ENCODE measurements around the gene A1BG.

Gene A1BG

DNA sequence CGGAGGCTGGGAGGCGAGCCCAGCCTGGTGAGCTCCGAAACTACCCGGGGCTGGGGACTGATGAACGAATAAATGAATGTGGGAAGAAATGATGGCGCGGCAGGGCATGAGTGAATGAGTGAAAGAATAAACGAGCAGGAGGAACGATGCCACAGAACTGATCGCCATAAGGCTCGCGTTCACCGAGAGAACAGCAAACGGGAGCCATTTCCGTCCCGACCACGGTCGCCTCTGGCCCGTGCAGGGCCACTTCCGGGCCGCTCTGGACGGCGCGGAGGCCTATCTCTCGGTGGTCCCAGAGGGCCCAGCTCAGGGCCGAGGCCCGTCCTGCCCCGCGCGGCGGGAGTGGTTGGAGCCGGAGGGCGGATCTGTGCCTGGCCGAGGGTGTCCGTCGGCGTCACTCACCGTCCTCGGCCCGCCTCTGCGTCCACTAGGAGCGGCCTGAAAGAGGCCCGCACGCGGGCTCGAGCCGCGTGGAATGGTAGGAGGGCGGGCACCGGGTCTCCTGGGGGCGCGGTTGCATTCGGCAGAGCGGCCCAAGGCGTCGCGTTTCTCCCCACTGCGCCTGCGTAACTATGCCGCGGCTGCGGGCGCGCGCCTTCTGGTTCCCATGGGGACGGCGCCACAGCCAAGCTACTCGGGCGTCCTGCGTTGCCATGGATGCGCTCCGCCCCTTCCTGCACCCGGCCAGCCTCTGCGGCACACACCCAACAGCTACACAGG, 9.1 kb upstream of the A1BG start, which contains the start of gene ZNF497 (continued):
- TF ChIP-seq EGR2 (tag by site-specific recombination; IDR thresholded peaks at IDR 0.05; ENCODE audit: low read depth), result no peak; the same call in 1 of the 2 replicates
- TF ChIP-seq, protein P1, sequence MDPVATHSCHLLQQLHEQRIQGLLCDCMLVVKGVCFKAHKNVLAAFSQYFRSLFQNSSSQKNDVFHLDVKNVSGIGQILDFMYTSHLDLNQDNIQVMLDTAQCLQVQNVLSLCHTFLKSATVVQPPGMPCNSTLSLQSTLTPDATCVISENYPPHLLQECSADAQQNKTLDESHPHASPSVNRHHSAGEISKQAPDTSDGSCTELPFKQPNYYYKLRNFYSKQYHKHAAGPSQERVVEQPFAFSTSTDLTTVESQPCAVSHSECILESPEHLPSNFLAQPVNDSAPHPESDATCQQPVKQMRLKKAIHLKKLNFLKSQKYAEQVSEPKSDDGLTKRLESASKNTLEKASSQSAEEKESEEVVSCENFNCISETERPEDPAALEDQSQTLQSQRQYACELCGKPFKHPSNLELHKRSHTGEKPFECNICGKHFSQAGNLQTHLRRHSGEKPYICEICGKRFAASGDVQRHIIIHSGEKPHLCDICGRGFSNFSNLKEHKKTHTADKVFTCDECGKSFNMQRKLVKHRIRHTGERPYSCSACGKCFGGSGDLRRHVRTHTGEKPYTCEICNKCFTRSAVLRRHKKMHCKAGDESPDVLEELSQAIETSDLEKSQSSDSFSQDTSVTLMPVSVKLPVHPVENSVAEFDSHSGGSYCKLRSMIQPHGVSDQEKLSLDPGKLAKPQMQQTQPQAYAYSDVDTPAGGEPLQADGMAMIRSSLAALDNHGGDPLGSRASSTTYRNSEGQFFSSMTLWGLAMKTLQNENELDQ (tag by site-specific recombination; IDR thresholded peaks at IDR 0.05; ENCODE audit: low read depth), result no peak
- no peak for TF ChIP-seq ZNF350 (tag by site-specific recombination; IDR thresholded peaks at IDR 0.05)
- no peak for TF ChIP-seq ZNF223 (tag by site-specific recombination; IDR thresholded peaks at IDR 0.05)
- TF ChIP-seq KLF16 (tag by site-specific recombination; IDR thresholded peaks at IDR 0.05), result peak; percentile 73
- TF ChIP-seq, protein P2, sequence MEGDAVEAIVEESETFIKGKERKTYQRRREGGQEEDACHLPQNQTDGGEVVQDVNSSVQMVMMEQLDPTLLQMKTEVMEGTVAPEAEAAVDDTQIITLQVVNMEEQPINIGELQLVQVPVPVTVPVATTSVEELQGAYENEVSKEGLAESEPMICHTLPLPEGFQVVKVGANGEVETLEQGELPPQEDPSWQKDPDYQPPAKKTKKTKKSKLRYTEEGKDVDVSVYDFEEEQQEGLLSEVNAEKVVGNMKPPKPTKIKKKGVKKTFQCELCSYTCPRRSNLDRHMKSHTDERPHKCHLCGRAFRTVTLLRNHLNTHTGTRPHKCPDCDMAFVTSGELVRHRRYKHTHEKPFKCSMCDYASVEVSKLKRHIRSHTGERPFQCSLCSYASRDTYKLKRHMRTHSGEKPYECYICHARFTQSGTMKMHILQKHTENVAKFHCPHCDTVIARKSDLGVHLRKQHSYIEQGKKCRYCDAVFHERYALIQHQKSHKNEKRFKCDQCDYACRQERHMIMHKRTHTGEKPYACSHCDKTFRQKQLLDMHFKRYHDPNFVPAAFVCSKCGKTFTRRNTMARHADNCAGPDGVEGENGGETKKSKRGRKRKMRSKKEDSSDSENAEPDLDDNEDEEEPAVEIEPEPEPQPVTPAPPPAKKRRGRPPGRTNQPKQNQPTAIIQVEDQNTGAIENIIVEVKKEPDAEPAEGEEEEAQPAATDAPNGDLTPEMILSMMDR (tag by site-specific recombination; IDR thresholded peaks at IDR 0.05), result peak; percentile 78
- no peak for TF ChIP-seq SALL2 (tag by site-specific recombination; IDR thresholded peaks at IDR 0.05; ENCODE audit: borderline replicate concordance)
- peak; percentile 90 for TF ChIP-seq SP2 (tag by site-specific recombination; IDR thresholded peaks at IDR 0.05)
- TF ChIP-seq ZNF548 (tag by site-specific recombination; IDR thresholded peaks at IDR 0.05), result no peak
- TF ChIP-seq ZNF391 (tag by site-specific recombination; IDR thresholded peaks at IDR 0.05; ENCODE audit: borderline replicate concordance, low read depth), result no peak
- TF ChIP-seq ZNF510 (tag by site-specific recombination; IDR thresholded peaks at IDR 0.05; ENCODE audit: insufficient replicate concordance), result no peak
- TF ChIP-seq, protein P3, sequence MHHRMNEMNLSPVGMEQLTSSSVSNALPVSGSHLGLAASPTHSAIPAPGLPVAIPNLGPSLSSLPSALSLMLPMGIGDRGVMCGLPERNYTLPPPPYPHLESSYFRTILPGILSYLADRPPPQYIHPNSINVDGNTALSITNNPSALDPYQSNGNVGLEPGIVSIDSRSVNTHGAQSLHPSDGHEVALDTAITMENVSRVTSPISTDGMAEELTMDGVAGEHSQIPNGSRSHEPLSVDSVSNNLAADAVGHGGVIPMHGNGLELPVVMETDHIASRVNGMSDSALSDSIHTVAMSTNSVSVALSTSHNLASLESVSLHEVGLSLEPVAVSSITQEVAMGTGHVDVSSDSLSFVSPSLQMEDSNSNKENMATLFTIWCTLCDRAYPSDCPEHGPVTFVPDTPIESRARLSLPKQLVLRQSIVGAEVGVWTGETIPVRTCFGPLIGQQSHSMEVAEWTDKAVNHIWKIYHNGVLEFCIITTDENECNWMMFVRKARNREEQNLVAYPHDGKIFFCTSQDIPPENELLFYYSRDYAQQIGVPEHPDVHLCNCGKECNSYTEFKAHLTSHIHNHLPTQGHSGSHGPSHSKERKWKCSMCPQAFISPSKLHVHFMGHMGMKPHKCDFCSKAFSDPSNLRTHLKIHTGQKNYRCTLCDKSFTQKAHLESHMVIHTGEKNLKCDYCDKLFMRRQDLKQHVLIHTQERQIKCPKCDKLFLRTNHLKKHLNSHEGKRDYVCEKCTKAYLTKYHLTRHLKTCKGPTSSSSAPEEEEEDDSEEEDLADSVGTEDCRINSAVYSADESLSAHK (tag by site-specific recombination; IDR thresholded peaks at IDR 0.05), result peak; percentile 23; the same call in 1 of the 2 replicates
- TF ChIP-seq, protein P4, sequence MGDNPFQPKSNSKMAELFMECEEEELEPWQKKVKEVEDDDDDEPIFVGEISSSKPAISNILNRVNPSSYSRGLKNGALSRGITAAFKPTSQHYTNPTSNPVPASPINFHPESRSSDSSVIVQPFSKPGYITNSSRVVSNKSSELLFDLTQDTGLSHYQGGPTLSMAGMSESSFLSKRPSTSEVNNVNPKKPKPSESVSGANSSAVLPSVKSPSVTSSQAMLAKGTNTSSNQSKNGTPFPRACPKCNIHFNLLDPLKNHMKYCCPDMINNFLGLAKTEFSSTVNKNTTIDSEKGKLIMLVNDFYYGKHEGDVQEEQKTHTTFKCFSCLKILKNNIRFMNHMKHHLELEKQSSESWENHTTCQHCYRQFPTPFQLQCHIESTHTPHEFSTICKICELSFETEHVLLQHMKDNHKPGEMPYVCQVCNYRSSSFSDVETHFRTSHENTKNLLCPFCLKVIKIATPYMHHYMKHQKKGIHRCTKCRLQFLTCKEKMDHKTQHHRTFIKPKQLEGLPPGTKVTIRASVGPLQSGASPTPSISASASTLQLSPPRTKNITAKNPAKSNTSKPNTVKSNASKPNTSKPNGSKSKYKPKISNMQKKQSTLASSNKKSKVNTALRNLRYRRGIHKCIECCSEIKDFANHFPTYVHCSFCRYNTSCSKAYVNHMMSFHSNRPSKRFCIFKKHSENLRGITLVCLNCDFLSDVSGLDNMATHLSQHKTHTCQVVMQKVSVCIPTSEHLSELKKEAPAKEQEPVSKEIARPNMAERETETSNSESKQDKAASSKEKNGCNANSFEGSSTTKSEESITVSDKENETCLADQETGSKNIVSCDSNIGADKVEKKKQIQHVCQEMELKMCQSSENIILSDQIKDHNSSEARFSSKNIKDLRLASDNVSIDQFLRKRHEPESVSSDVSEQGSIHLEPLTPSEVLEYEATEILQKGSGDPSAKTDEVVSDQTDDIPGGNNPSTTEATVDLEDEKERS (tag by site-specific recombination; IDR thresholded peaks at IDR 0.05), result 0 out of 2 replicates have a peak, but pooled peaks have one; percentile 7
- 0 out of 2 replicates have a peak, but pooled peaks have one; percentile 46 for TF ChIP-seq ZBTB7A (tag by site-specific recombination; IDR thresholded peaks at IDR 0.05; ENCODE audit: low read depth)
- TF ChIP-seq ZNF626 (tag by site-specific recombination; IDR thresholded peaks at IDR 0.05), result no peak
- no peak for TF ChIP-seq ZNF48 (tag by site-specific recombination; IDR thresholded peaks at IDR 0.05)
- TF ChIP-seq, protein P5, sequence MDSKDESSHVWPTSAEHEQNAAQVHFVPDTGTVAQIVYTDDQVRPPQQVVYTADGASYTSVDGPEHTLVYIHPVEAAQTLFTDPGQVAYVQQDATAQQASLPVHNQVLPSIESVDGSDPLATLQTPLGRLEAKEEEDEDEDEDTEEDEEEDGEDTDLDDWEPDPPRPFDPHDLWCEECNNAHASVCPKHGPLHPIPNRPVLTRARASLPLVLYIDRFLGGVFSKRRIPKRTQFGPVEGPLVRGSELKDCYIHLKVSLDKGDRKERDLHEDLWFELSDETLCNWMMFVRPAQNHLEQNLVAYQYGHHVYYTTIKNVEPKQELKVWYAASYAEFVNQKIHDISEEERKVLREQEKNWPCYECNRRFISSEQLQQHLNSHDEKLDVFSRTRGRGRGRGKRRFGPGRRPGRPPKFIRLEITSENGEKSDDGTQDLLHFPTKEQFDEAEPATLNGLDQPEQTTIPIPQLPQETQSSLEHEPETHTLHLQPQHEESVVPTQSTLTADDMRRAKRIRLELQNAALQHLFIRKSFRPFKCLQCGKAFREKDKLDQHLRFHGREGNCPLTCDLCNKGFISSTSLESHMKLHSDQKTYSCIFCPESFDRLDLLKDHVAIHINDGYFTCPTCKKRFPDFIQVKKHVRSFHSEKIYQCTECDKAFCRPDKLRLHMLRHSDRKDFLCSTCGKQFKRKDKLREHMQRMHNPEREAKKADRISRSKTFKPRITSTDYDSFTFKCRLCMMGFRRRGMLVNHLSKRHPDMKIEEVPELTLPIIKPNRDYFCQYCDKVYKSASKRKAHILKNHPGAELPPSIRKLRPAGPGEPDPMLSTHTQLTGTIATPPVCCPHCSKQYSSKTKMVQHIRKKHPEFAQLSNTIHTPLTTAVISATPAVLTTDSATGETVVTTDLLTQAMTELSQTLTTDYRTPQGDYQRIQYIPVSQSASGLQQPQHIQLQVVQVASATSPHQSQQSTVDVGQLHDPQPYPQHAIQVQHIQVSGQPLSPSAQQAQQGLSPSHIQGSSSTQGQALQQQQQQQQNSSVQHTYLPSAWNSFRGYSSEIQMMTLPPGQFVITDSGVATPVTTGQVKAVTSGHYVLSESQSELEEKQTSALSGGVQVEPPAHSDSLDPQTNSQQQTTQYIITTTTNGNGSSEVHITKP (tag by site-specific recombination; IDR thresholded peaks at IDR 0.05), result peak; percentile 79
- no peak for TF ChIP-seq SETDB1 (IDR thresholded peaks at IDR 0.05; ENCODE audit: insufficient read length, low read length)
- peak; percentile 95 for TF ChIP-seq KLF9 (tag by site-specific recombination; IDR thresholded peaks at IDR 0.05; ENCODE audit: low read depth)
- no peak for TF ChIP-seq ZNF792 (tag by site-specific recombination; IDR thresholded peaks at IDR 0.05)
- TF ChIP-seq ZFP41 (tag by site-specific recombination; IDR thresholded peaks at IDR 0.05; ENCODE audit: borderline replicate concordance), result no peak
- TF ChIP-seq OSR2 (tag by site-specific recombination; IDR thresholded peaks at IDR 0.05), result no peak
- no peak for TF ChIP-seq ZBTB1 (tag by site-specific recombination; IDR thresholded peaks at IDR 0.05)
- peak; percentile 90 for TF ChIP-seq ZNF341 (tag by site-specific recombination; IDR thresholded peaks at IDR 0.05; ENCODE audit: low read depth)
- TF ChIP-seq, protein P6, sequence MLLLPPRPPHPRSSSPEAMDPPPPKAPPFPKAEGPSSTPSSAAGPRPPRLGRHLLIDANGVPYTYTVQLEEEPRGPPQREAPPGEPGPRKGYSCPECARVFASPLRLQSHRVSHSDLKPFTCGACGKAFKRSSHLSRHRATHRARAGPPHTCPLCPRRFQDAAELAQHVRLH (tag by site-specific recombination; IDR thresholded peaks at IDR 0.05), result peak; percentile 87; the same call in 1 of the 2 replicates

Data from HEK293 (cell line).